Activated CD4-positive, alpha-beta T cell treated with anti-CD3 and anti-CD28 coated beads for 48 hours (primary cell): ENCODE data around the gene C10orf90.

ENCODE experiments used
- DNase-seq: peaks from one replicate; pipeline ENCODE4 v3.0.0-alpha.2; 2020

Gene C10orf90, protein sequence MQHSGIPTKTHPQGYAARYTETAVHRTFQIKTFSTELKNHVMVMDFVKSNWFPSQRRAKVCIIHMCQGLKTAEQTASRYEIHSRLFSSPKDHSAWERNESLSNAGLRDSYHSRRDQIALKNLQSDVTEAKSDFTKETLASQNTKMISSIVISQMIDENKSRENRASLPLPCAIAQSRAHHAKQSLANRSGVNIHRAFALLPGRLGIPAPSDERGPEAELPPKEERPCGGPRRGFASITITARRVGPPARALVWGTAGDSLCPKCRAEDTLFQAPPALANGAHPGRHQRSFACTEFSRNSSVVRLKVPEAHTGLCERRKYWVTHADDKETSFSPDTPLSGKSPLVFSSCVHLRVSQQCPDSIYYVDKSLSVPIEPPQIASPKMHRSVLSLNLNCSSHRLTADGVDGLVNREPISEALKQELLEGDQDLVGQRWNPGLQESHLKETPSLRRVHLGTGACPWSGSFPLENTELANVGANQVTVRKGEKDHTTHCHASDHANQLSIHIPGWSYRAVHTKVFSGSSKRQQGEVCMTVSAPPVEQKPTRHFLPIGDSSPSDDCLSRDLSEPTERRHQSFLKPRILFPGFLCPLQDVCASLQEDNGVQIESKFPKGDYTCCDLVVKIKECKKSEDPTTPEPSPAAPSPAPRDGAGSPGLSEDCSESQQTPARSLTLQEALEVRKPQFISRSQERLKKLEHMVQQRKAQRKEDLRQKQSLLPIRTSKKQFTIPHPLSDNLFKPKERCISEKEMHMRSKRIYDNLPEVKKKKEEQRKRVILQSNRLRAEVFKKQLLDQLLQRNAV

DNA sequence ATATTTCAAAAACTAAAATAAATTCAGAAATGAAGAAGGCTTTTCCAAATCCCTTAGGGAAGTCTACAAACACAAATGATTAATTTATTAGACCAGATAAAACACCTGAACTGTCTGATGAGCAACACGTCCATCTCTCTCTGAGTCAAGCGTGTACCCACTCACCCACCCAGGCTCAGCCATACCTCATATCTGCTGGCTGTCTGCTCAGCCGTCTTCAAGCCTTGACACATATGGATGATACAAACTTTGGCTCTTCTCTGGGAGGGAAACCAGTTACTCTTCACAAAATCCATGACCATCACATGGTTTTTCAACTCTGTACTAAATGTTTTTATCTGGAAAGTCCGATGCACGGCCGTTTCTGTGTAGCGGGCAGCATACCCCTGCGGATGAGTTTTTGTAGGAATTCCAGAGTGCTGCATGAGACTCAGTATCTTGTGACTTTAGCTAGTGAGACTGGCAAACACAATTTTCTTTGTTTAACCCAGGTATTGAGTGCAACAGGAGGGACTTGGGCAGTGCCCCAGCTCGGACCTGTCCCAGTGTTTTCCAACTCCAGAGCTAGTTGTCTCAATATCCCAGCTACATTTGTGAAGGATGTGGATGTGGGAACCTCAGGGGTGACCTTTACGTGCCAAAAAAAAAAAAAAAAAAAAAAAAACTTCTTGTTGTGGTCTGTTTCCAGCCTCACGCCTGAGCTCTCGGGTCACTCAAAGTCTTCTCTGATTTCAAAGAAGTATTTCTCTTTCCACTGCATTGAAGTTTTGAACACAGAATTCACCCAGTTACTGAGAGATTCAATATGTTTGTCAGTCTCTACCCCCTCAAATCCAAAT, at the start of gene C10orf90:
Gene C10orf90 (minus strand): TSS at position 638 of the 839 bp plus-strand sequence. CDS start 213 bp downstream, at position 425.
- no peak for DNase-seq

DNA sequence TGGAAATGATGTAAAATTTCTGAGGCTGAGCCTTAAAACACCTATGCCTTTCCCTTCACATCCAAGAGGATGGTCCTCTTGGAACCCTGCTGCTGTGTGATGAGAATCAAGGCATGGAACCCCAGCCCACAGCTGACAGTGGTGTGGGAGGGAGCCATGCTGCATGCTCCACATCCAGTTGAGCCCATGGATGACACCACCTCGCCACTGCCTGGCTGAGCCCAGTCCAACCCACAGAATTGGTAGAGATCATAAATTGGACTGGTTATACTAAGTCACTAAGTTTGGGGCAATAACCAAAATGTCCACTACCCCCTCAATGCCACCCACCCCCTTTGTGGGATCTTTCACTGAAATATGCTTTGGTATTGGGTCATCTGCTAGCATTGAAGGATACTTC, 45.9 kb upstream of the C10orf90 start:
- DNase-seq, result no peak

DNA sequence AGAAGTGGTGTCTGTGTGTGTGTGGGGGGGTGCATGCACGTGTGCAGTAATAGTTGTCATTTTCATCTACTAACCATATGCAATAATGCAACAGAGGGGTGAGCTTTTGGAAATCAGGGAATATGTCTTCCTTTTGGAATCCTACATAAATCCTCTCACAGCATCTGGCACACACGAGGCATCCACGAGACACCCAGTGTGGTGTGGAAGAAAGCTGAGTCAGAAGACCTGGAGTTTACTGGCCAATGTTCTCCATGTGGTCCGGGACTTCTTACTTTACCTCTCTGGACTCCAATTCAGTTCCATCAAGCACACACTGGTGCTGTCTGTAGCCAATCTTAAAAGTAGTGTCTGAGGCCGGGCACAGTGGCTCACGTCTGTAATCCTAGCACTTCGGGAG, 43.1 kb upstream of the C10orf90 start:
- no peak for DNase-seq

DNA sequence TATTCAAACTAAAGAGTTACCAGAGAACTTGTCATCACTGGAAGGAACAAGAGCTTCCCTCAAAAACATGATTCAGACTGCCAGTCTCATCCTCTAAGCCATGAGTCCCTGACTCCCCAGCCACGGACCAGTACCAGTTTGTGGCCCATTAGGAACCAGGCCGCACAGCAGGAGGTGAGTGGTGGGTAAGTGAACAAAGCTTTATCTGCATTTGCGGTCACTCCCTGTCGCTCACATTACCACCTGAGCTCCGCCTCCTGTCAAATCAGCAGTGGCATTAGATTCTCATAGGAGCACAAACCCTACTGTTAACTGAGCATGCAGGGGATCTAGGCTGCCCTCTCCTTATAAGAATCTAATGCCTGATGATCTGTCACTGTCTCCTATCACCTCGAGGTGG, 42.2 kb upstream of the C10orf90 start:
- DNase-seq, result no peak

DNA sequence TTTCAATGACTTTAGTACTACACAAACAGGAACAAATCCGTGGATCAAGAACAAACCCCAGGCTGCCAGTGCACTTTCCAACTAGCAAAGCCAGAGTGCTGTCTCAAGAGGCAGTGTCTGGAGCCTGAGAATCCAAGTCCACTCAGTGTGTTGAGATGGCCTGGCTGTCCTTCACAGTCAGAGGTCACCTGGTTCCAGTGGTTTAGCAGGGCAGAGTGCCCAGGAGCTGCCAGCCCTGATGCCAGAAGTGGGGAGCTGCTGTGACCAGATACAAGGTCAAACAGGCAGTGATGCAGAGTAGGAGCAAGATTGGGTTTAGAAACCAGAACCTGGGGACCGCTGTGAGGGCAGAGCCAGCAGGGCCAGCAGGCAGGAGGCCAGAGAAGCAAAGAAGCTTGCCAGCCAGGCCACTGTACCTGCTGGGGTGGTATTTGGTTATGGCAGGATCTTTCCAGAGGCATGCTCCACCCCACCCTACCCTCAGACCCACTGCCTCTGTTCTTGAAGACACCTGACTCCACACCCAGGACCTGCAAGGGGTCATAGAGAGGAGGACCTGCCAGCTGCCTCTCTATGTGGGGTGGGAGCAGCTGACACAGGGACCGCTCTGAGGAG, 35.6 kb upstream of the C10orf90 start:
- DNase-seq, result no peak

DNA sequence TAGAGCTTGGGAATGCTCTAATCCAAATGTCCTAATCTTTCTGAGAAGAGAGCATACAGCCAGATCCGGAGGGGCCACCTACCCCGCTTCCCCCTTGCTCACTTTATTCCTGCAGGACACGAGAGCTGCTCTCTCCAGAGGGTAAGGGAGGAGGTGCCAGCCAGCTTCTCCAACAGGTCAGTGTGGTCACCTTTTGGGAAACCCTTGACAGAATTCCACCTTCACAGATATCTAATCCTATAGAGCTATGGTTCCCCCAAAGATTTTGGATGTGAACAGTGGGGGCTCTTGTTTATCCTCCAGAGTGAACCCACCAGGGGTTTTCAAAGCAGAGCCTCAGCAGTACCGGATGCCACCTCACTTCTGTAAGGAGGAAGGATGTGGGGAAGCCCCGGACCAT, 34.6 kb upstream of the C10orf90 start:
- DNase-seq, result no peak

DNA sequence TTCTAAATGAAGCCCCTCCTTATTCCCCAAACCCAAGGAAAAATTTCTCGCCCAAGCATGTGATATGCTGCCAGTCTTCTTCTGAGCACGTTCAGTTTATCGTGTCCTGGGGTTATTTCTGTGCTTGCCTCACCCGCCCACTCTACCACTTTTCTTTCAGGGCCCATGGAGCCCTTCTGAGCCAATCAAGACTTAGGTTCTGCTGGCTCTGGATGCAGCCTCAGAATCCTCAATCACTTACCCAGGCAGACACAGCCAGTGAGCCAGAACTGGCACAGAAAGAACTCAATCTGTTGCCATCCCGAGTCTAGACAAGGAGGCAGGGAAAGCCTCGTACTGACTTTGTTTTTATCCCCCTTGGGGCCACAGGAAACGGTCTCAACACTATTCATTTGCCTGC, 34.2 kb upstream of the C10orf90 start:
- DNase-seq, result no peak

DNA sequence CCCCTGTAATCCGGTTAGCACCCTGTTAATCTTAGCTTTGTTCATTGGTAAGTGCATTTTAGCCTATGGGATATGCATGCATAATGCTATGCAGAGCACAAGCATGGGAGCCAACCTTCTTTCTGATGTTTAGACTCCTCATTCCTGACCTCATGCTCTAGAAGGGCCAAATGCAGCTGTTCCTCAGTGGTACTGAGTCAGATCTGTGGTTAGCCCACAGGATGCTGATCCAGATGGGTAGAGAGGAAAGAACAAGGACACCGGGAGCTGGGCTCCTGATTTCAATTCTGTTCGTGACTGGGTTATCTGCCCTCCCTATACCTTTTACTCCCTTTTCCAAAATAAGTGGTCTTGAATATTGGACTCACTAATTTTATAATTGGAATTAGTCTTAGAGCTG, 31.7 kb upstream of the C10orf90 start:
- DNase-seq, result no peak

DNA sequence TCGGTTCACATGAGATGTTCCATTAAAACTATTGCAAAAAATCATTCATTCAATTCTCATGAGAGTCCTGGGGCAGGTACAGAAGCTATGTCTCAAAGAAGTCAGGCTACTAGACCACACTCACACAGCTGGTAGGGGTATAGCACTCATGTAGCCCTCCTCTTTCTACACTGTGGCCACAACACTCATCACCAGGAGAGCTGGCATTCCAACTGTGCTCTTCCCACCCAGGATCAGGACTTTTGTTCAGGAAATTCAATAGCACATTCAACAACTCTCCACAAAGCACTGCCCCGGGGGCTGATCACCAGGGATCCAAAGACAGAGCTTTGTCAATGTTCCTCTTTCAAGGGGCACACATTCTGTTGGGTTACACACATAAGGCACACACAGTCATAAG, 31.0 kb upstream of the C10orf90 start:
- DNase-seq, result no peak

DNA sequence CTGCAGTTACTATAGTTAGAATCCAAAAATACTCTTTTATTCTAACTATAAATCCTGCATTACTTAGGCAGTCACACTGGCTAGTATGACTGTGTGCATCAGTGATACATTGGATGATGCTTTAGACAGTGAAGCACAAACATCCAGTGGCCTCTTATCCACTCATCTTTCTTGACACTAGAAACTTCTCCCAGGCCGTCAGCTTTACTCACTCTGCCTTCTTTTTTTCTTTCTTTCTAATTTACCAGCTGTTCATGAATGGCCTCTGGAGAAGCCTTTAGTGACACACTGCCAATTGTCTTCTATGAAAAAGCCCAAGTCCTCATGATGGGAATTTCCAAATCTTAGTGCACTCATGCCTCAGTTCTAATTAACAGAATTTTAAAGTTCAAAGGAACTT, 26.2 kb upstream of the C10orf90 start:
- DNase-seq, result no peak

DNA sequence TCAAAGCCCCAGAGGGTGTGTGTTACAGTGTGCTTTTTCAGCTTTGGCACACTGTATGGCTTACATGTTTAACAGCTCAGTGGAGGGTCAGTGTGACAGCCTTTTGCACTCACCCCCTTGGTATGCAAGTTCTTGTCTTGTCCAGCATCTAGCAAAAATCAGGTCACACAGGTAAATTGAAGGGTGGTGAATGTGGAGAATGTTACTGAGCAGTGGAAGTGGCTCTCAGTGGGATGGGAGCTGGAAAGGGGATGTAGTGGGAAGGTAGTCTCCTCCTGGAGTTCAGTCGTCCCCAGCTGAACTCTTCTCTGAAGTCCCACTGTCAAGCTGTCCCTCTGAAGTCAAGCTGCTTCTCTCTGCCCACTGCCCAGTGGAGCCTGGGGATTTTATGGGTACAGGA, 21.0 kb upstream of the C10orf90 start:
- no peak for DNase-seq

DNA sequence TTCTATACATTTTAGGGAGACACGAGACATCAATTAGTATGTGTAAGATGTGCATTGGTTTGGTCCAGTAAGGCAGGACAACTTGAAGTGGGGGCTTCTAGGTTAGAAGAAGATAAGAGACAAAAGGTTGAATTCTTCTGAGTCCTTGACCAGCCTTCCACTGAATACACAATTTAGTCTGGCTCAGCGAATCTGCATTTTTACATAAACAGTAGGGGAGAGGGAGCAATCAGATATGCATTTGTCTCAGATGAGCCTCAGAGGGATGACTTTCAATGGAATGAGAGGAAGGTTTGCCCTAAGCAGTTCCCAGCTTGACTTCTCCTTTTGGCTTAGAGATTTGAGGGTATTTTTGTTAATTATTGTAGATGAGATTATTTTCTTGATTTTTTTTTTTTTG, 20.0 kb upstream of the C10orf90 start:
- no peak for DNase-seq

DNA sequence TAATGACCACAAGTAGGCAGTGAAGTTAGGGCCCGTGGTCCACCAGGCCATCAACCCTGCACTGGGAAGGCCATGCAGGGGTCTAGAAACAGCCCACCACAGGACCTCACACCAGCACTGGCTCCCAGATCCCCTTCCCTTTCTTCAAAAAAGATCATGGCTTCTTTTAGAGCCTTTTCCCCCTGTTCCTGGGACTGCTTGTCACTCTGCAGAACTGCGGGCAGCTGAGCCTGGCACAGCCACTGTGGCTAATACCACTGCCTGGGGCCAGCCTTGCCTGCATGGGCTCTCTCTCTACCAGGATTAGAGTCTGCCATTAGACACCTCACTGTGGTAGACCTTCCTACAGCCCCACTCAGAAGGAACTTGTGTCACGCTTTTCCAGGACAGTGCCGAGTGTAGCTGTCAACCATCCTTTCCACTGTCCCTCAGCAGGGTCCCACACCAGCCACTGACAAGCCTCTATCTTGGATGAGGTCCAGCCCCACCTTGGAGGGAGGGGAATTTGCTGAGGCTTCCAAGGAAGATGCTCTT, 19.0 kb upstream of the C10orf90 start:
- DNase-seq, result no peak

DNA sequence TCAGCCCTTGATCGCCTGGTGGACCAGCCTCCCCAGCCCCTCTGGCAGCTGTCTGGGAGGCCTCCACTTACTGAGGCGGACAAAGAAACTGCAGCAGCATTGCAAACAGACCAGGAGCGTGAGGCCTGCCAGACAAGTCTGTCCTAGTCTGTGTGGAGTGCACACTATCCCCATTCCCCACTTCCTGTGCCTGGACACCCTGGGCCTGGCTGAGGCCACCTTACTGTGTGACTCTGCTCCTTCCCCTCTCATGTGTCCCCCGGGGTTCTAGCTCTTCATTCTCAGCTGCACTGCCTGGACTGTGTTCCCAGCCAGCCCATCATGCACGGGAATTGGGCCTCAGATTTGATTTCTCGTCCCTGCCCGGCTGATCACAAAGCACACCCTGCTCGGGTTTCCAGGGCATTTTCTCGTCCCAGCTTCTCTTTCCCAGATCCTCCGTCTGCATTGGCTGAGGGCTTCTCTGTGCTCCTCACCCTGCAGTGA, 16.7 kb upstream of the C10orf90 start:
- no peak for DNase-seq

DNA sequence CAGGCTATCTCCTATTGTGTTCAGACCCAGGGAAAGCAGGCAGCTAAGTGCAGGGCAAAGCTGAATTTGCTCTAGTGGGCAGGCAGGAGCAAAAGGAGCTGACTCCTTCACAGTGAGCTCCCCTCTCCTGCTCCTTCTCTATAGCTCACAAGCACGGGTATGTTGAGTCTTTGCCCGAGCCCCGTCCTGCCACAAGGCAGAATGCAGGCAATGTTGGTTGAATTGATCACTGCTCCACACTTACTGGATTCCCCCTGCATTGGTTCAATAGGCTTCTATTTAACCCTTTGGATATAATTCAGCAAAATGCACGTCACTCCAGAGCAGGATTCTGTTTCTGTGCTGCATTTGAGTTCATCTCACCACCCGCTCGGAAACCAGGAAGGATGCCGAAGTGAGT, 16.2 kb upstream of the C10orf90 start:
- no peak for DNase-seq

DNA sequence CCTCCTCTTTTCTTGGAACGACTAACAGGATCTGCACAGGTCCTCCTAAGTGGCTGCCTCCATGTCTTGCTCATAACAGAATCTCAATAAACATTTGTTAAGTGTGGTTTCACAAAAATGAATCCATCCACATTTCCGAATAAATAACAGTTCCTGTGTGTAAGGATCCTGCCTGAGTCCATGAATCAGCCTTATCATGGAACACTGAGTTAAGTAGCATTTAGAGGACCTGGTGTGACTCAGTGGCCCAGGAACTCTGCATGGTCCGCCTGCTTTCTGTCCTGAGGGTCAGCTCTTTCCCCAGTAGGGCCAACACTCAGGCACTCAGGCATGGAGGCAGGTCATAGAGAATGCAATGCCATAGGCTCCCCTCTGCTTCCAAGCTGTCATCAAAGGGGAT, 15.8 kb upstream of the C10orf90 start:
- DNase-seq, result no peak

DNA sequence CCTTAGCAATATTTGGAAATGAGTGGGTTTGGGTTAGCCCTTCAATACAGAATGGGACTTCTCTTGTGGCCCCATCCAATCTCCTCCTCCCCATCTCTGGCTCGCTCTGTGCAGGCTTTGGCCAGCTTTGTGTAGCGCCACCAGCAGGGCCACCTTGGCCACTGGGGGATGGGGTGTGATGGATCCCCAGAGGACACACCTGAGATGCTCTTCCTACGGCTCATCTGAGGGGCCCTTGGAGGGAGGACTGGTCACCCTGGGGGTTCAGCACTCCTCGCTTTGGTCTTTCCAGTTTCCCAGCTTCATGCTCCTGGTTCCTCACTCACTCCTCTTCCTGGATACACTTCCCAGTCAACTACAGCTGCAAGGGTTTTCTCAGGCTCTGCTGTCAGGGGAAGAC, 15.3 kb upstream of the C10orf90 start:
- no peak for DNase-seq

DNA sequence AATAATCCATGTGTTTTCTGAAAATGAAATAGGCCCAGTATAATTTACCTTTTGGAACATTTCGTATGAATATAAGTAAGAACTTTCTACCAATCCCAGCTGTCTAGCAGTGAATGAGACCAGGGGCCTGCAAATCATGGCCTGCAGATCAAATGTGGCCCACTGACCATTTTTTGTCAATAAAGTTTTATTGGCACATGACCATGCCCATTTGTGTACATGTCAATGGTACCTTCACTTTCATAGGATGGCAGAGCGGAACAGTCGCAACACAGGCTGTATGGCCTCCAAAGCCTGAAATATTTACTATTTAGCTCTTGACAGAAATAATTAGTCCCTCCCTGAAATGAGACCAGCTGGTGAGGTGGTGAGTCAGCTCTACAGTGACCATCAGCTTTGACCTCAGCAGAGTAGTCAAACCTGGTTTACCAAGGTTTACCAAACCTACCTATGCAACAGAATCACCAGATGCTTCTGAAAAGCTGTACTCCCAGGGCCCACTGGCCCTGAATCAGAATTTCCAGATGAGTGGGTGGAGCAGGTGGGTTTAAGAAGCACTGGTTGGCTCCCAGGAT, 13.8 kb upstream of the C10orf90 start:
- DNase-seq, result no peak

DNA sequence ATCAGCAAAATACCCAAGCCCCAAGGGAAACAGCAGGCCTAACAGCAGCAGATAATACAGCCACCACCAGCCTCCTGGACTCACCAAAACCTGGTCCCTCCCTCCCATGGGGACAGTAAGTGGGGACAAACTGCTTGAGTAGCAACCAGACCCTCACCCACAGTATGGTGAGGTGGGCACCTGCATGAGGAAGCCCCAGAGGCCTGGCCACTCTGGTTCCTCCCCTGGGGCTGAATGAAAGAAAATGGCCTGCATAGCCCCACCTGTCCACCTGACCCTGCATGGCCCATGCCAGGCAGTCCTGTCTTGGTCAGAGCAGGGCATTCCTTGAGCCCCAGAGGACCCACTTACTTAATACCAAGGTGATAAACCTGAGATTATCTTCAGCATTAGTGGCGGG, 13.0 kb upstream of the C10orf90 start:
- DNase-seq, result no peak

DNA sequence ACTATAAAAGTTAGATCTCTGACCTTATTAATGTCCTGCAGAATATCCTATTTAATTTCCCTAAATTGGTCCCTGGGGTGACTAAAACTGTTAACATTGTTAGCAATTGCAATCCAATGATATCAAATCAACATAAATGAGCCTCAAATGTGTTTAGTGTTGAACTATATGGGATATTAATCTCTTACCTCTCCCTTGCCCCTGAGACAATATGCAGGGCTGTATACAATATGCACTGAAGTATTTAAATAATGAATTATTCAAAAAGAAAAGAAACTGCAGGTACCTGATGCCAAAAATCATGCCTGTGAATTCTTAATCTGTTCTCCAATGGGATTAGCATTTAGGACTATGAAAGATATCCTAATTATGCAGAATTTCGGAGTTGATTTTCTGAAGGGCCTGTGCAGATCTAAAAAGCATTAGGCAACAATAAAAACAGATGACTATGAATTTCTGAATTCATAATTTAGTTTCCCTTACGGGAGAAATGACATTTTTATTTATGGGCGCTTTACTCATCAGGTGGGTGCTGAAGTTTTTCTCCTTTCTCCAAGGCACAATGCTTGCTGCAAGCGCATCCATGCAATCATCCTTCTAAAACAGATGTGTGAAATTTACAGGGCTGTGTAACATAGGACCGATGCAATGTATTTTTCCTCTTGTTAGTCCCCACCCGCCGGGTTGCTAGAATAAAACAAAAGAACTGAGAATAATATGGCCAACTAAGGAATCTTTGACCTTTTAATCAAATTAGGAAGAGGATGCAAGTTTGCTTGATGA, 5.4 kb upstream of the C10orf90 start:
- DNase-seq, result no peak
